Heart left ventricle (tissue), 16 donors: ENCODE results near the gene NT5DC2. TPM values are rescaled to one million over a fixed set of nuclear protein-coding genes. Genes with fewer than 3 reads are reported as not detected.

Experiments used
- ATAC-seq, 4 donors: fragments of 200-7000 bp; cut with Tn5 transposase; one replicate each; pipeline ENCODE4 v1.9.1; 2020 to 2022; ENCODE audit warnings: moderate library complexity in 4 of 4, mild to moderate bottlenecking in 3 of 4, moderate number of reproducible peaks in 1 of 4
- DNase-seq, 5 donors: peaks; one replicate each; pipeline ENCODE4 v3.0.0-alpha.2; 2020
- H3K27ac ChIP-seq, 12 donors: fragments of 200-600 bp; sonication (generic) in 4 of 12; one replicate each; pipeline versions ENCODE4 v1.5.0 to v1.8.0; 2016 to 2022; ENCODE audit warnings: mild to moderate bottlenecking in 2 of 12
- H3K27me3 ChIP-seq, 9 donors: fragments of 200-600 bp; sonication (generic) in 2 of 9; one replicate each; pipeline versions ENCODE4 v1.5.1 to v1.8.0; 2016 to 2022; ENCODE audit warnings: mild to moderate bottlenecking in 3 of 9
- H3K36me3 ChIP-seq, 9 donors: fragments of 200-600 bp; sonication (generic) in 2 of 9; one replicate each; pipeline versions ENCODE4 v1.5.0 to v1.8.0; 2018 to 2022; ENCODE audit warnings: mild to moderate bottlenecking in 2 of 9
- H3K4me1 ChIP-seq, 12 donors: fragments of 200-600 bp; sonication (generic) in 4 of 12; one replicate each; pipeline versions ENCODE4 v1.5.0 to v1.8.0; 2016 to 2022; ENCODE audit warnings: mild to moderate bottlenecking in 3 of 12
- H3K4me3 ChIP-seq, 12 donors: fragments of 200-600 bp; sonication (generic) in 4 of 12; one replicate each; pipeline versions ENCODE4 v1.5.0 to v1.8.0; 2017 to 2022; ENCODE audit warnings: mild to moderate bottlenecking in 9 of 12, moderate library complexity in 4 of 12
- H3K9me3 ChIP-seq, 12 donors: fragments of 200-600 bp; sonication (generic) in 4 of 12; one replicate each; pipeline versions ENCODE4 v1.5.0 to v1.8.0; 2016 to 2022; ENCODE audit warnings: mild to moderate bottlenecking in 1 of 12
- CTCF ChIP-seq, 12 donors: fragments of 200-600 bp; sonication (generic) in 4 of 12; IDR thresholded peaks; one replicate each; pipeline versions ENCODE4 v1.5.0 to v1.8.0; 2018 to 2022; ENCODE audit warnings: antibody characterized with exemption in 12 of 12, mild to moderate bottlenecking in 5 of 12
- POLR2A ChIP-seq, 2 donors: fragments of 450-650 bp; IDR thresholded peaks; one replicate each; pipeline ENCODE4 v1.6.1; 2017; ENCODE audit warnings: antibody characterized with exemption in 2 of 2, mild to moderate bottlenecking in 2 of 2, moderate library complexity in 2 of 2
- WGBS, 4 donors: extraction: QIAGEN DNeasy Blood & Tissue Kit in 2 of 4; methylation state at CpG; one replicate each; pipeline versions ENCODE4 v1.1.5 to v1.1.7; 2013 to 2018; 5-methylcytosine and 5-hydroxymethylcytosine counted together
- intact Hi-C, 10 donors: fragments of 100-400 bp; cut with DNase I; formaldehyde crosslinking; loops; one replicate each; pipeline versions ENCODE4 v1.11.1 to v1.14.2; 2022
- polyA plus RNA-seq, 2 donors: library from polyadenylated mRNA; stranded (reverse); fragments of 200-250 nt; gene quantifications; one replicate each; pipeline ENCODE4 v1.2.3, GENCODE V29; 2013
- total RNA-seq, 9 donors: library from RNA; depleted of rRNA in 2 of 9; stranded (reverse); fragments of >200 nt in 2 of 9; fragmentation: NEBNext Ultra II Directional in 3 of 9; extraction: Animal tissue kit (Norgen Biotek cat#: 25700) in 3 of 9; gene quantifications; one replicate each; pipeline versions ENCODE4 v1.1.0 to v1.2.4, GENCODE V29; 2016 to 2023
- donor health status: ischemic (EF 13 %, LVEDD 7.1; RV severe dilation, severe dysfunction).
- donor health status: healthy with polysubstance abuse.
- donor health status: DM: no; HTN: yes; CAD: no.
- donor health status: DM: no; HTN: no; CAD: no.
- donor health status: ischemic (EF 25% LVEDD 6.9; RV normal size, moderate dysfunction).
- donor health status: ischemic (EF 25% LVEDD 5.7; RV mildly dilated, moderate dysfunction).
- donor health status: healthy.
- donor health status: DM: yes; HTN: yes; CAD: no.
- donor health status: ischemic (EF 35%, LVEDD 5.7; RV mildly dilated, moderate dysfunction).
- donor health status: nonischemic (EF 11% LVEDD 7.7; RV severe dilation, severe dysfunction).
- donor health status: DM: yes; HTN: yes; CAD: no.
- donor health status: PGD.
- donor health status: ischemic (EF 29% LVEDD 5.4; RV normal size, mild dysfunction).
- donor health status: nonischemic (EF 23%, LVEDD 6.1; RV moderate dilation, normal function).

The NT5DC2 gene
- total and polyA plus RNA-seq, 11 donors, result 22.8 to 99.6 (median 59.7) TPM

DNA sequence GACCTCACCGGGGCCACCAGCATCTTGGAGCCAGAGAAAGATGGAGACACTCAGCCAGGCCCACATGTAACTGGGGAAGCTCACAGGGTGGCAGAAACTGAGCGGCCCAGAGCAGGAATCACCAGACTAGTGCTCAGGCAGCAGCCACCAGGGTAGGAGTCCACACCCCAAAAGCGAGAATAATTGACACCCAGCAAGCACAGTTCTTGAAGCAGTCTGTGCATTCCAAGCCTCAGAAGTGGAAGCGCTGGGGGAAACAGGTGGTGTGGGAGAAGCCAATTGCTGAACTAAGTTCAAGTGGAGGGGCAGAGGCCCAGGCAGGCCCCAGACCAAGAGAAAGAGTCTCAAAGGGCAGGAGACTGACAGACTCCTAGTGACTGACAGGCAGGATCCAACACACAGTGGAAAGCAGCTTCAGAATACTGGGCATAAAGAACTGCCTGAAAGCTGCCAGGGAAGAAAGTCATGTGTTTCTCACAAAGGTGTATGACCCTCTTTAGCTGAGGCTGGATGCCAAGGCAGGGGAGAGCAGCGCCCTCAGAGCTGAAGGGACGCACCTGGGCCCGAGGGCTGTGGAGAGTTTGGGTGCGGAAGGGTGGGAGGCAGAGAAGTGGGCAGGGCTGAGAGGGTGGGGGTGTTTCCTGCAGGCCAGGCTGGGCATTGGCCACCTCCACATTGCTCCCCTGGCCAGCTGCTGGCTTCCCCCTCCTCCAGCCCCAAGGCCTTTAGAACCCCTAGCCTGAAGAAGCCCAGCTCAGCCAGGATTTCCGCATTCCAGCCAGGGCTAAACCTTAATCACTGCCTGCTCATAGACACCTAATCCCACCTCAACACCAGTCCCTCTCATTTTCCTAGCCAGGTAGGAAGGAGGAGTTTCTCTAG lies 7.7 kb downstream of the NT5DC2 start:
- DNase-seq (peak in 3 of 5 donors; percentile 22 to 57 (median 30)), ATAC-seq (no peak)
- no peak for TF ChIP-seq POLR2A (IDR thresholded peaks at IDR 0.05)
- Histone ChIP-seq H3K4me1 (peaks cover 9 to 63% (median 46%) of the 10 kb centered on the region in 12 donors), H3K36me3 (peaks cover 0 to 76% (median 19%) of the 10 kb centered on the region in 9 donors), H3K4me3 (no peak overlapping the region), H3K27ac (peak overlapping the region; percentile 58 to 91 (median 79)), H3K9me3 (no peaks in the 10 kb centered on the region), H3K27me3 (no peaks in the 10 kb centered on the region)
- WGBS, 4 donors, result 62 to 80% (median 74%) methylated on average over 6 to 9 of the region's 9 CpGs
- intact Hi-C loops, result loop anchor here in 3 of 10 donors (5.0 kb wide), 3 partner anchors 34 to 44 kb away; no protein-coding TSS in a partner anchor

DNA sequence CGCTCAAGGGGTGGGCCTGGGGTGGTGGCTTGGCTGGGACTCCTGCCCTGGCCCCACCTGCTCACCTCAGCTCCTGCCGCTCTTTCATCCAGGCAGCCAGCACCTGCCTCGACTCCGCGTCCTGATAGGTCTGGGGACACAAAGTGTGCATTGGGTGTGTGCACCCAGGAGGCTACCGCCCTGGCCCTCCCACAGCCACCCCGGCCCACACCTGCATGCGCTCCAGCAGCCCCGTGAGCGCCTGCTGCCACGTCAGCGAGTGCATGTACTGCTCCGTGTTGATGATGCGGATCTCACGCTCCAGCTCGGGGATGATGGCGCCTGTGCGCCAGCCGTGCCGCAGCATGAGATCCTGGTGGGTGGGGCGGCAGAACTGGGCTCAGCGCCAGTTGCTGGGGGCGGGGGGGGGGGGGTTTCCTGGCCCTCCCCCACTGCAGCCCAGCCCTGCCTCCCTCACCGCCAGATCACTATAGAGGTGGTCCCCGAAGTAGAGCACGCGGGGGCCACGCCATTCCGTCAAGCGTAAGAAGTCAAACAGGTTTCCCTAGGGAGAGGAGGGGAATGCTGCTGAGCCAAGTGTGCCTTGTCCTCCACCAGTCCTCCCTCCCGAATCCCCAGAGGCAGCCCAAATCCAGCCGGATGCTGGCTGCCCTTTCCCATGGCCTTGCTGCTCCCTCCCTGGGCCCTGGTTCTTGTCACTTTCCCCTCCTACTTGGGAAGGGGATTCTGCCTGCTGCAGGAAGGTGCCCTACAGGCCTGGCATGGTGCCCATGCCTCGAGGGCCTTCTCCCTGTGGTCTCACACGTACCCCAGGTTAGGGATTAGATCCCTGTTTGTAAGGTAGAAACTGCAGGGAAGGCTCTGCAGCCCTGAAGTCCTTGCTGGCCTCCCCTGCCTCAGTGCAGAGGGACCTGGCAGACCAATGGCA lies 8.6 kb downstream of the NT5DC2 start:
- intact Hi-C loops, result loop anchor here in 3 of 10 donors (5.0 kb wide), 3 partner anchors 33 to 43 kb away; no protein-coding TSS in a partner anchor
- peak overlapping the region in 1 of 12 donors; percentile 6 for H3K4me3 ChIP-seq
- 56 to 66% (median 63%) methylated on average over 25 to 34 of the region's 34 CpGs for WGBS, 4 donors
- ATAC-seq, result peak; percentile 6 to 60 (median 30)
- peak; percentile 73 to 83 (median 77) for DNase-seq
- H3K4me1 ChIP-seq, result peaks cover 9 to 54% (median 37%) of the 10 kb centered on the region in 12 donors
- TF ChIP-seq POLR2A (IDR thresholded peaks at IDR 0.05) (no peak), CTCF (IDR thresholded peaks at IDR 0.05) (no peak)
- H3K27ac ChIP-seq, result peak overlapping the region; percentile 58 to 91 (median 79)
- H3K27me3 ChIP-seq, result no peaks in the 10 kb centered on the region
- no peaks in the 10 kb centered on the region for H3K9me3 ChIP-seq
- peaks cover 0 to 85% (median 21%) of the 10 kb centered on the region in 9 donors for H3K36me3 ChIP-seq

- ATAC-seq, result no peak
- intact Hi-C loops, result no loop called here
- Histone ChIP-seq H3K4me3 (no peak overlapping the region), H3K36me3 (peaks cover 0 to 92% (median 26%) of the 10 kb centered on the region in 9 donors), H3K9me3 (no peaks in the 10 kb centered on the region), H3K4me1 (peaks cover 9 to 47% (median 30%) of the 10 kb centered on the region in 12 donors), H3K27me3 (no peaks in the 10 kb centered on the region), H3K27ac (peak overlapping the region in 11 of 12 donors; percentile 43 to 91 (median 80))
- WGBS, 4 donors, result 94 to 97% (median 95%) methylated on average over 18 of the region's 18 CpGs
- DNase-seq, result peak in 3 of 5 donors; percentile 15 to 59 (median 24)
- TF ChIP-seq POLR2A (IDR thresholded peaks at IDR 0.05) (no peak), CTCF (IDR thresholded peaks at IDR 0.05) (no peak)
Observed at GRCh38 chr3:52524258-52524751, 9.4 kb downstream of the NT5DC2 start.
